Activated CD4-positive, alpha-beta memory T cell treated with anti-CD3 and anti-CD28 coated beads for 36 hours (primary cell): ENCODE results near the gene SLC5A5. TPM values are rescaled to one million over a fixed set of nuclear protein-coding genes. Genes with fewer than 3 reads are reported as not detected.
A peak's percentile ranks its signal among the peaks of the same experiment; 100 is the strongest.
"Not testable (repeated sequence)": the region's sequence is repeated elsewhere in the genome, so short reads cannot be mapped to it uniquely, and the experiment has no call there.

Experiments
- CTCF ChIA-PET: fragments of 350-600 bp; sonication (Branson Sonifier 250); formaldehyde crosslinking; loops from one replicate; lab custom pipeline; 2021; ENCODE audit warnings: antibody characterized with exemption, inconsistent platforms; lab: Charles Lee
- POLR2A ChIA-PET: fragments of 350-600 bp; sonication (Branson Sonifier 250); formaldehyde crosslinking; loops from one replicate; lab custom pipeline; 2021; ENCODE audit warnings: antibody characterized with exemption; lab: Charles Lee
- DNase-seq: peaks from one replicate; pipeline ENCODE4 v3.0.0-alpha.2; 2020
- H3K27ac Mint-ChIP-seq: one replicate; pipeline ENCODE4 v1.8.0; 2021; ENCODE audit warnings: mixed read lengths
- H3K27me3 Mint-ChIP-seq: one replicate; pipeline ENCODE4 v1.8.0; 2021; ENCODE audit warnings: mixed read lengths
- H3K36me3 Mint-ChIP-seq: one replicate; pipeline ENCODE4 v1.8.0; 2021; ENCODE audit warnings: mixed read lengths
- H3K4me1 Mint-ChIP-seq: one replicate; pipeline ENCODE4 v1.8.0; 2021; ENCODE audit warnings: low read depth, mixed read lengths
- H3K4me3 Mint-ChIP-seq: one replicate; pipeline ENCODE4 v1.8.0; 2021; ENCODE audit warnings: mild to moderate bottlenecking, mixed read lengths
- H3K9me3 Mint-ChIP-seq: one replicate; pipeline ENCODE4 v1.8.0; 2021; ENCODE audit warnings: mixed read lengths
- intact Hi-C: fragments of 100-400 bp; cut with micrococcal nuclease; formaldehyde crosslinking; loops from one replicate; pipeline ENCODE4 v1.15.1; 2023
- total RNA-seq, 2 experiments: library from RNA; stranded (reverse); gene quantifications; one replicate each; pipeline ENCODE4 v1.2.3, GENCODE V29; 2021

SLC5A5 gene
- total RNA-seq, 2 experiments from 2014 or later = 0.87 to 1.0 TPM

DNA sequence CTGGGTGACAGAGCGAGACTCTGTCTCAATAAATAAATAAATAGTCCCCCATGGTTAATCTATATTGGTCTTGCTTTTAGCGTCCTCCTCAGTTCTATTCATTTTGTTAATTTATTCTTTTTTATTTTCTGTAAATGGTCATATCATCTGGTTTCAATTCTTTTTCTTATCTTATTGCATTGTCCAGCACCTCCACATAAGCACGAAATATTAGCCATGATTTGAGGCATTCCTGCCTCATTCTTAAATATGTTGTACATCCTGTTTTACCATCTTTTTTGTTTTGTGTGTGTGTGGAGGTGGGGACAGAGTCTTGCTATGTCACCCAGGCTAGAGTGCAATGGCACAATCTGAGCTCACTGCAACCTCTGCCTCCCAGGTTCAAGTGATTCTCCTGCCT is 36.5 kb downstream of the SLC5A5 start:
- ChIA-PET POLR2A (no interaction called here), CTCF (no interaction called here)
- Mint-ChIP-seq H3K27me3 (peaks cover 4% of the 10 kb centered on the region), H3K4me3 (no peak overlapping the region), H3K36me3 (peaks cover under 1% of the 10 kb centered on the region), H3K4me1 (no peaks in the 10 kb centered on the region), H3K9me3 (peaks cover 6% of the 10 kb centered on the region), H3K27ac (no peak overlapping the region)
- DNase-seq = no peak
- intact Hi-C loops = no loop called here

DNA sequence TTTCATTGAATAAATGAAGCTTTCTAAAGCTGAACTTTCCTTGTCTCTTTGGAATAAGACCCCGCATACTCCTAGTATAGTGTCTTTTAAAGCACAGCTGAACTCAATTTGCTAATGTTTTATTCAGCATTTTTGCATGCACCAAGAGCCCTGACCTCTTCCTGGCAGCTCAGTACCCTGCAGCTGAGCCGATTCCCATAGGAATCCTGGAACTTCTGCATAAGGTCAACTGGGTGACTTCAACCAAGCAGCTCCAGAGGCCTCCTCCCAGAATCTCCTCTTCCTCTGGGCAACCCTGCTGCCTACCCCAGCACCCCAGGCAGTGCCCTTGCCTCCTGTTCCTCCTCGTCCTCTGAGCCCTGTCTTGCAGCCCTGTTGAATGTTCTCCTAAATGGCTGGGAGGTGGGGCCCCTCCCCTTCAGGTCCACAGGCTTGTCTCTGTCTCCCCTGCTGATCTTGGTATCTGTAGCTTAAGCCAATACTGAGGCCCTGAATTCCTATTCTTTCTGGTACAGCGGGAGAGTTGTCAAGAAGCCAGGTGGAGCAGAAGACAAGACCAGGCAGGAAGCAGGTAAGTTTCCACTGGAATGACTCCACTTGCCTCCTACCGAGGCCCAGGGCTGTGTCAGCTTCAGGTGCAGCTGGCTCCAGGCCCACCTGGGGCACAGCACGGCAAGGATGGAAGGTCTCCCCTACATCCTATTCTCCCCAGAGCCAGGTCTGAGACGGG is 37.4 kb downstream of the SLC5A5 start:
- CTCF ChIA-PET = interaction anchor here (0.7 kb wide), 1 partner anchor 216 kb away, joined by 3 read pairs; no protein-coding TSS in a partner anchor
- H3K27me3 Mint-ChIP-seq = peaks cover under 1% of the 10 kb centered on the region
- DNase-seq = no peak
- intact Hi-C loops = no loop called here
- peaks cover 13% of the 10 kb centered on the region for H3K9me3 Mint-ChIP-seq
- POLR2A ChIA-PET = no interaction called here
- H3K4me1 Mint-ChIP-seq = no peaks in the 10 kb centered on the region
- H3K4me3 Mint-ChIP-seq = no peak overlapping the region
- peaks cover 1% of the 10 kb centered on the region for H3K36me3 Mint-ChIP-seq
- no peak overlapping the region for H3K27ac Mint-ChIP-seq

DNA sequence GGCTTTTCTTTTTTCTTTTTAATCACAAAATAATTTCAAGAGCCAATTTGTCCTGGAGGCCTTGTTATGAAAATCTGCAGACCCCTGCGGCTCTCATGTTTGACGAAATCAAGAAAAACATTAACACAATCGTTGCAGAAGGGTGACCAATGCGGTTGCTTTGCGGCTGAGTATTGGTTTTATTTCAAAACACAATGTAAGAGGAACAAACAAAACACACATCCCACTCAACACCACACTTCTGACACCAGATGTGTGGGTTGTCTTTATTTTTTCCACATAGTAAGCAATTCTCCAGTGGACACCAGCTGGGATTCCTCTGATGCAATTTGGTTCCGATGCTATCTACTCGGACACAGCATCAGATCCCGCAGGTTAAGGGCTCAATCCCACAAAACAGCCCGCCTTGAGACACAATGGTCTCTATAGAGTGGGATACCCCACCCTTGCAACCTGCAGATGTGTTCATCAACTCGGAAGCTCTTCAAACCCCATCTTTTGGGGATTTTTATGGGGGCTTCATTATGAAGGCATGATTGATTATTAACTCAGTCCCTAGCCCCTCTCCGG is 39.1 kb downstream of the SLC5A5 start:
- no peak for DNase-seq
- no peaks in the 10 kb centered on the region for H3K27me3 Mint-ChIP-seq
- ChIA-PET POLR2A (no interaction called here), CTCF (no interaction called here)
- peaks cover 13% of the 10 kb centered on the region for H3K9me3 Mint-ChIP-seq
- H3K36me3 Mint-ChIP-seq = peaks cover 1% of the 10 kb centered on the region
- intact Hi-C loops = no loop called here
- no peak overlapping the region for H3K27ac Mint-ChIP-seq
- no peak overlapping the region for H3K4me3 Mint-ChIP-seq
- H3K4me1 Mint-ChIP-seq = no peaks in the 10 kb centered on the region

DNA sequence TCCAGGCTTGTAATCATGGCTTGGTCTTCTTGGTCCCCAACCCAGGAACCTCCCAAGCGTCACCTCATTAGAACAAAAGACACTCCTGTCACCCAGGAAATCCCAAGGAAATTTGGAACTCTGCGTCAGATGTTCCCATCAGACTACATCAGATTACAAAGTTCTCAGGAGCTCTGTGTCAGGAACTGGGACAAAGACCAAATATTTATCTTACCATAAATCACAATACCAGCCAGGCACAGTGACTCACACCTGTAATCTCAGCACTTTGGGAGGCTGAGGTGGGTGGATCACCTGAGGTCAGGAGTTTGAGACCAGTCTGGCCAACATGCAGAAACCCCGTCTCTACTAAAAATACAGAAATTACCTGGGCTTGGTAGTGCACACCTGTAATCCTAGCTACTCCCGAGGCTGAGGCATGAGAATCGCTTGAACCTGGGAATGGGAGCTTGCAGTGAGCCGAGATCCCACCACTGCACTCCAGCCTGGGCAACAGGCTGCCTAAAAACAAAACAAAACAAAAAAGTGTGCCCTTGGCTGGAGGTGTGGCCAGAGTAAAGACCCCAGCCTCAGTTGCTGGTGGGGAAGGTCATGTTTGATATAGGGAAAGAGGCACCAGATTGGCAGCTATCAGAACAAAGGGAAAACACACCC is 44.3 kb downstream of the SLC5A5 start:
- intact Hi-C loops = no loop called here
- Mint-ChIP-seq H3K27ac (no peak overlapping the region), H3K4me3 (no peak overlapping the region), H3K9me3 (peaks cover 12% of the 10 kb centered on the region), H3K4me1 (no peaks in the 10 kb centered on the region), H3K36me3 (peaks cover 1% of the 10 kb centered on the region), H3K27me3 (peaks cover 5% of the 10 kb centered on the region)
- ChIA-PET CTCF (no interaction called here), POLR2A (no interaction called here)
- DNase-seq = no peak

DNA sequence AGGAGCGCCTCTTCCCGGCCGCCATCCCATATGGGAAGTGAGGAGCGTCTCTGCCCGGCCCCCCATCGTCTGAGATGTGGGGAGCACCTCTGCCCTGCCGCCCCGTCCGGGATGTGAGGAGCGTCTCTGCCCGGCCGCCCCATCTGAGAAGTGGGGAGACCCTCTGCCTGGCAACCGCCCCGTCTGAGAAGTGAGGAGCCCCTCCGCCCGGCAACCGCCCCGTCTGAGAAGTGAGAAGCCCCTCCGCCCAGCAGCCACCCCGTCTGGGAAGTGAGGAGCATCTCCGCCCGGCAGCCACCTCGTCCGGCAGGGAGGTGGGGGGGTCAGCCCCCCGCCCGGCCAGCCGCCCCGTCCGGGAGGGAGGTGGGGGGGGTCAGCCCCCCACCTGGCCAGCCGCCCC is 46.4 kb downstream of the SLC5A5 start:
- peaks cover 11% of the 10 kb centered on the region for H3K9me3 Mint-ChIP-seq
- DNase-seq, POLR2A ChIA-PET, H3K4me1 Mint-ChIP-seq, H3K36me3 Mint-ChIP-seq, intact Hi-C loops, H3K27ac Mint-ChIP-seq, CTCF ChIA-PET, H3K27me3 Mint-ChIP-seq, H3K4me3 Mint-ChIP-seq: not testable (repeated sequence)

DNA sequence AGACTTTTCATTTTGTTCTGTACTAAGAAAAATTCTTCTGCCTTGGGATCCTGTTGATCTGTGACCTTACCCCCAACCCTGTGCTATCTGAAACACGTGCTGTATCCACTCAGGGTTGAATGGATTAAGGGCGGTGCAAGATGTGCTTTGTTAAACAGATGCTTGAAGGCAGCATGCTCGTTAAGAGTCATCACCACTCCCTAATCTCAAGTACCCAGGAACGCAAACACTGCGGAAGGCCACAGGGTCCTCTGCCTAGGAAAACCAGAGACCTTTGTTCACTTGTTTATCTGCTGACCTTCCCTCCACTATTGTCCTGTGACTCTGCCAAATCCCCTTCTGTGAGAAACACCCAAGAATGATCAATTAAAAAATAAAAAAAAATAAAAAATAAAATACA is 47.4 kb downstream of the SLC5A5 start:
- H3K4me3 Mint-ChIP-seq, H3K9me3 Mint-ChIP-seq, POLR2A ChIA-PET, DNase-seq, H3K27me3 Mint-ChIP-seq, H3K27ac Mint-ChIP-seq, intact Hi-C loops, H3K36me3 Mint-ChIP-seq, H3K4me1 Mint-ChIP-seq: not testable (repeated sequence)
- CTCF ChIA-PET = interaction anchor here (1.0 kb wide), 1 partner anchor 19 kb away, joined by 4 read pairs; no protein-coding TSS in a partner anchor

DNA sequence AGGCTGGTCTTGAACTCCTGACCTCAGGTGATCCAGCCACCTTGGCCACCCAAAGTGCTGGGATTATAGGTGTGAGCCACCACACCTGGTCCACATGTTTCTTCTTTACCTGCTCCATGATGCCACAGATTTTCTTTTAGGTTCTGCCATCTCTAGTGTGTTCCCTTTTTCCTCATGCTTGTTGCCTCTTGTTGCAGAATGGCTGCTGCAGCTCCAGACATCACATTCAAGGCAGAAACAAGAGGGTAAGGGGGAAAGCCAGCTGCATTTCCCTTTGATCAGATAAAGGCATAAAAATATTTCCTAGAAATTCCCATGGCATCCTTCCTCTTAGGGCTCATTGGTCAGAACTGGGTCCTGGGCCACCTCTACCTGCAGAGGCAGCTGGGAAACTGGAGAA is 48.8 kb downstream of the SLC5A5 start:
- H3K4me1 Mint-ChIP-seq = no peaks in the 10 kb centered on the region
- peaks cover 5% of the 10 kb centered on the region for H3K27me3 Mint-ChIP-seq
- no peak overlapping the region for H3K27ac Mint-ChIP-seq
- H3K4me3 Mint-ChIP-seq = no peak overlapping the region
- H3K9me3 Mint-ChIP-seq = peaks cover 3% of the 10 kb centered on the region
- POLR2A ChIA-PET = no interaction called here
- no peak for DNase-seq
- H3K36me3 Mint-ChIP-seq = no peaks in the 10 kb centered on the region
- CTCF ChIA-PET = interaction anchor here (1.0 kb wide), 1 partner anchor 216 kb away, joined by 3 read pairs; no protein-coding TSS in a partner anchor
- intact Hi-C loops = no loop called here

DNA sequence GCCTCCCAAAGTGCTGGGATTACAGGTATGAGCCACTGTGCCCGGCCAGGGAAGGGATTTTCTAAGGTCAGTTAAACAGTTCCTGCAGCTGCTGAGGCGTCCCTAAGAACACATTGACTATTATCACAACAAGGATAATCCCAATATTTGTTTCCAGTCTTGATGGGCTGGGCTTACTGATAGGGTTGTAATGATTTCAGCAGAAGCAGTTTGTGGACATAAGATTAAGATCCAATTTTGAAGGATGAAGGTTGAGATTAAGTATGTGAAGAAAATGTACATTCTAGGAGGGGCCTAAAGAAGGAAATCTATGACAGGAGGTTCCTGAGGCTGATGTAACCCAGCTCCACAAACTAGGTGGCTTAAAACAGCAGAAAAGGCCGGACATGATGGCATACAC is 50.4 kb downstream of the SLC5A5 start:
- ChIA-PET POLR2A (no interaction called here), CTCF (interaction anchor here (0.6 kb wide), 1 partner anchor 10 kb away, joined by 3 read pairs; no protein-coding TSS in a partner anchor)
- Mint-ChIP-seq H3K9me3 (peaks cover 3% of the 10 kb centered on the region), H3K4me3 (no peak overlapping the region), H3K4me1 (no peaks in the 10 kb centered on the region), H3K27me3 (peaks cover 4% of the 10 kb centered on the region), H3K27ac (no peak overlapping the region), H3K36me3 (no peaks in the 10 kb centered on the region)
- DNase-seq = no peak
- intact Hi-C loops = no loop called here

DNA sequence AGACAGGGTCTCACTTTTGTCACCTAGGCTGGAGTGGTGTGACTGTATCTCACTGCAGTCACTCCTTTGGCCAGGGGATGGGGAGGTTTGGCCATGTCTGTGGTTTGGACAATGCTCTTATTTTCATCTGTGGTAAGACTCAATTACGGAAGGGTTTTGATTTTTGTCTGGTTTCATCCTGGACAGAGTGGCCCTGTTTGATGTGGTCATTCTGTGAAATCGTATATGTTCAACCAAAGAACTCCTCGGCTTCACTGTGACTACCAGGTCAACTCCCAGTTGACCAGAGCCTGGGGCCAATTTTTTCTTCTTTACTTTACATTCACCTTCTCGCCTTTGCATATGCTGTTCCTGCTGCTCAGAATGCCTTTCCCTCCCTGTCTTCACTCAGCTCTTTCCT is 54.3 kb downstream of the SLC5A5 start:
- DNase-seq = no peak
- intact Hi-C loops = no loop called here
- H3K36me3 Mint-ChIP-seq = no peaks in the 10 kb centered on the region
- no peak overlapping the region for H3K4me3 Mint-ChIP-seq
- ChIA-PET POLR2A (no interaction called here), CTCF (no interaction called here)
- peaks cover 10% of the 10 kb centered on the region for H3K4me1 Mint-ChIP-seq
- H3K27me3 Mint-ChIP-seq = peaks cover 1% of the 10 kb centered on the region
- no peak overlapping the region for H3K27ac Mint-ChIP-seq
- no peaks in the 10 kb centered on the region for H3K9me3 Mint-ChIP-seq

DNA sequence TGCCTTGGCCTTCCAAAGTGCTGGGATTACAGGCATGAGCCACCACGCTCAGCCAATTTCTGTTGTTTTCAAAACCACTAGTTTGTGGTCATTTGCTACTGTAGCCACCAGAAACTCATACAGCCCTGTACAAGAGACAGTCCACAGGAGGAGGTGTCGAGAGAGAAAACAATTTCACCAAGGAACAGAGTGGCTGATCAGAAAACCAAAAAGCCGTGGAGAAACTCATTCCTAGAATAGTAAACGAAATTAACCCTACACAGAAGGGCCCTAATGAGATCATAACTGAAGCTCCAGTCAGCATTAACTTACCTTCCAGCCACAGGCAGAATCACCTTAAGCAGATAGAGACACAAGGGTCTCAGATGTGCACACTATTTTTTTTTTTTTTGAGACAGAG is 57.3 kb downstream of the SLC5A5 start:
- intact Hi-C loops = no loop called here
- H3K36me3 Mint-ChIP-seq = no peaks in the 10 kb centered on the region
- H3K27me3 Mint-ChIP-seq = peaks cover 1% of the 10 kb centered on the region
- peaks cover 25% of the 10 kb centered on the region for H3K4me1 Mint-ChIP-seq
- no peak for DNase-seq
- H3K9me3 Mint-ChIP-seq = no peaks in the 10 kb centered on the region
- H3K27ac Mint-ChIP-seq = no peak overlapping the region
- no peak overlapping the region for H3K4me3 Mint-ChIP-seq
- POLR2A ChIA-PET = interaction anchor here (0.7 to 6.8 kb wide), 3 partner anchors 59 to 82 kb away, joined by 4 to 93 read pairs (median 4); partner anchors contain the start of genes JAK3 and RPL18A
- CTCF ChIA-PET = interaction anchor here (0.6 to 9.9 kb wide), 5 partner anchors 9 to 349 kb away, joined by 3 to 289 read pairs (median 4); partner anchors contain the start of gene RPL18A

DNA sequence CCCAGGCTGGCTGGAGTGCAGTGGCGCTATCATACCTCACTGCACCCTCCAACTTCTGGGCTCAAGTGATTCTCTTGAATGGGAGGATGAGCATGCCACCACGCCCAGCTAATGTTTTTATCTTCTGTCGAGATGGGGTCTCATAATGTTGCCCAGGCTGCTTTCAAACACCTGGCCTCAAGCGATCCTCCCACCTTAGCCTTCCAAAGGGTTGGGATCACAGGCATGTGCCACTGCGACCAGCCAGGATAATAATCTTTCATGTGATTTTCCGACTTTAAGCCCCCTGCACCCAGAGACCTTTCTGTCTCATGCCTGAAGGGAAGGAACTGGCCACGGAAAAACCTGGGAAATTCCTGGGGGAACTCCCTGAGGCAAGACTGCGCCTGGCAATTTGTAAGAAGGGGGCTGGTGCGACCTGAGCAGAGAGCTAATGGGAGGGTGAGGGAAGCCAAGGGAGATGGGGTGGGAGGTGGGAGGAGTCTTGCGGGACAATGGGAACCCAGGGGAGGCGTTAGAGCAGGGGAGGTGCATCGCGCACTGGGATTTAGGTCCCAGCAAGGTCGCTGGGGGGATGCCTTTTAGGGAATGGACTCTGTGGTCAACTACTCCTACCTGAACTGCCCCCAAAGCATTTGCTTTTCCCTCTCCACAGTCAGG is 59.9 kb downstream of the SLC5A5 start:
- H3K9me3 Mint-ChIP-seq = no peaks in the 10 kb centered on the region
- no peaks in the 10 kb centered on the region for H3K27me3 Mint-ChIP-seq
- CTCF ChIA-PET = interaction anchor here (1.2 to 9.9 kb wide), 9 partner anchors 15 to 229 kb away, joined by 3 to 289 read pairs (median 15); partner anchors contain the start of genes RPL18A and SLC5A5
- peak overlapping the region; percentile 51 for H3K4me3 Mint-ChIP-seq
- POLR2A ChIA-PET = interaction anchor here (1.3 to 6.8 kb wide), 4 partner anchors 60 to 82 kb away, joined by 4 to 93 read pairs (median 14); partner anchors contain the start of genes RPL18A and SLC5A5
- peak overlapping the region; percentile 18 for H3K27ac Mint-ChIP-seq
- no peaks in the 10 kb centered on the region for H3K36me3 Mint-ChIP-seq
- intact Hi-C loops = loop anchor here (1.0 to 5.0 kb wide), 4 partner anchors 59 to 221 kb away; partner anchors contain the start of genes PIK3R2 and RPL18A
- peak; percentile 20 for DNase-seq
- H3K4me1 Mint-ChIP-seq = peaks cover 26% of the 10 kb centered on the region
